Mucosa of descending colon (tissue), 3 donors: Measurements from ENCODE around the gene PDE4B. TPM values are rescaled to one million over a fixed set of nuclear protein-coding genes. Genes with fewer than 3 reads are reported as not detected.

Experiments
- ATAC-seq: fragments of 200-7000 bp; cut with Tn5 transposase; one replicate; pipeline ENCODE4 v1.9.1; 2020; ENCODE audit warnings: mild to moderate bottlenecking, moderate library complexity
- DNase-seq, 3 donors: peaks; one replicate each; pipeline ENCODE4 v3.0.0-alpha.2; 2020
- H3K36me3 ChIP-seq: fragments of 200-600 bp; one replicate; pipeline ENCODE4 v1.8.0; 2021; ENCODE audit warnings: low read depth, mild to moderate bottlenecking
- H3K4me1 ChIP-seq: fragments of 200-600 bp; one replicate; pipeline ENCODE4 v1.8.0; 2021; ENCODE audit warnings: low read depth, mild to moderate bottlenecking
- H3K4me3 ChIP-seq: fragments of 200-600 bp; one replicate; pipeline ENCODE4 v1.8.0; 2021; ENCODE audit warnings: mild to moderate bottlenecking
- H3K9me3 ChIP-seq: fragments of 200-600 bp; one replicate; pipeline ENCODE4 v1.8.0; 2021; ENCODE audit warnings: mild to moderate bottlenecking
- intact Hi-C, 2 donors: fragments of 100-400 bp; cut with DNase I in 1 of 2; cut with micrococcal nuclease in 1 of 2; formaldehyde crosslinking; loops; one replicate each; pipeline versions ENCODE4 v1.11.0 to v1.11.1; 2022; cut with DNase I, micrococcal nuclease
- total RNA-seq, 3 donors: library from RNA; stranded (reverse); fragmentation: NEBNext Ultra II Directional in 2 of 3; extraction: Animal tissue kit (Norgen Biotek cat#: 25700) in 2 of 3; gene quantifications; one replicate each; pipeline versions ENCODE4 v1.2.1 to v1.2.4, GENCODE V29; 2021 to 2023
- TF ChIP-seq, protein P1 (sequence below): fragments of 200-600 bp; IDR thresholded peaks from one replicate; pipeline ENCODE4 v1.8.0; 2022; ENCODE audit warnings: antibody characterized with exemption, mild to moderate bottlenecking
- donor health status: DM: no; HTN: no; CAD: no; lungs with moderate emphysema.
- donor health status: DM: no; HTN: no; CAD: no.
- donor health status: DM: no; HTN: yes; CAD: no.

The PDE4B gene
- total RNA-seq, 3 donors from 2014 or later: 3.4 to 6.6 (median 4.9) TPM

DNA sequence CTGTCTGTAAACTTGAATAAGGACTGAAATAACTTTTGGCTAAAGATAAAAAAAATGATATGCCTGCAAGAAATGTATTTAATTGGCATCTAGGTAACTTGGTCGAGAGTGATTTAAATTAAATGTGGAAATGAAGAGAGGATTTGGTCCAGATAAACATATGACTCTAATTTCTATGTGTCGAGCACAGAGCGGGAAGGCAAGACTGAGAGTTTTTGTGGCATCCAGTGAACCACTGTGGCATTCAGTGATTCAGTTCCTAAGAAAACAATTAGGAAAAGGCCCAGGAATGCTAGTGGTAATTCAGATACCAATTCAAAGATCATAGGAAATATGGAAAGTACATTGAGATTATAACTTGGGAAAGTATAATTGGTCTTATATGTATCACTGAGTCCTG lies 39.6 kb downstream of the PDE4B start:
- intact Hi-C loops: no loop called here
- no peak for DNase-seq

DNA sequence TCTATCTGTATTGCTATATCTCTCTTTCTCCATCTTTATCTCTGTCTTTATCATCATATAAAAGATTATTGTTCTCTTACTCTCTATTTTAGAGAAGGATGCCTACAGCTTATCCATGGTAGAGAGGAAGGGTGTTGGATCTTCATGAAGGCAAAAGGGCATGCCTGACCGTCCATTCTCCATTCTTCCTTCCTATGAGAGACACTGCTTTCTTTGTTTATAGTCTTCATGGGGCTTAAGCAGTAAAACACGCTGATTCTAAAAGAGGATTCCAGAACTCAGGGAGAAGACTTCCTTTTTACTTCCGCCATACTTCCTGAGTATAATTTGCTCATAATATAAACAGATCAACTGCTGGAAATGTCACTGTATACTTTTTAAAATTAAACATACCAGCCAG lies 44.0 kb downstream of the PDE4B start:
- H3K4me3 ChIP-seq: no peak overlapping the region
- TF ChIP-seq, protein P1, sequence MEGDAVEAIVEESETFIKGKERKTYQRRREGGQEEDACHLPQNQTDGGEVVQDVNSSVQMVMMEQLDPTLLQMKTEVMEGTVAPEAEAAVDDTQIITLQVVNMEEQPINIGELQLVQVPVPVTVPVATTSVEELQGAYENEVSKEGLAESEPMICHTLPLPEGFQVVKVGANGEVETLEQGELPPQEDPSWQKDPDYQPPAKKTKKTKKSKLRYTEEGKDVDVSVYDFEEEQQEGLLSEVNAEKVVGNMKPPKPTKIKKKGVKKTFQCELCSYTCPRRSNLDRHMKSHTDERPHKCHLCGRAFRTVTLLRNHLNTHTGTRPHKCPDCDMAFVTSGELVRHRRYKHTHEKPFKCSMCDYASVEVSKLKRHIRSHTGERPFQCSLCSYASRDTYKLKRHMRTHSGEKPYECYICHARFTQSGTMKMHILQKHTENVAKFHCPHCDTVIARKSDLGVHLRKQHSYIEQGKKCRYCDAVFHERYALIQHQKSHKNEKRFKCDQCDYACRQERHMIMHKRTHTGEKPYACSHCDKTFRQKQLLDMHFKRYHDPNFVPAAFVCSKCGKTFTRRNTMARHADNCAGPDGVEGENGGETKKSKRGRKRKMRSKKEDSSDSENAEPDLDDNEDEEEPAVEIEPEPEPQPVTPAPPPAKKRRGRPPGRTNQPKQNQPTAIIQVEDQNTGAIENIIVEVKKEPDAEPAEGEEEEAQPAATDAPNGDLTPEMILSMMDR: no peak
- H3K4me1 ChIP-seq: no peaks in the 10 kb centered on the region
- no peaks in the 10 kb centered on the region for H3K9me3 ChIP-seq
- DNase-seq (no peak), ATAC-seq (no peak)
- no peaks in the 10 kb centered on the region for H3K36me3 ChIP-seq
- intact Hi-C loops: no loop called here

More for the DNA sequence above, 39.6 kb downstream of the PDE4B start:
- no peaks in the 10 kb centered on the region for H3K4me1 ChIP-seq
- TF ChIP-seq, protein P1: no peak
- ATAC-seq: no peak
- H3K36me3 ChIP-seq: no peaks in the 10 kb centered on the region
- H3K4me3 ChIP-seq: no peak overlapping the region
- no peaks in the 10 kb centered on the region for H3K9me3 ChIP-seq

DNA sequence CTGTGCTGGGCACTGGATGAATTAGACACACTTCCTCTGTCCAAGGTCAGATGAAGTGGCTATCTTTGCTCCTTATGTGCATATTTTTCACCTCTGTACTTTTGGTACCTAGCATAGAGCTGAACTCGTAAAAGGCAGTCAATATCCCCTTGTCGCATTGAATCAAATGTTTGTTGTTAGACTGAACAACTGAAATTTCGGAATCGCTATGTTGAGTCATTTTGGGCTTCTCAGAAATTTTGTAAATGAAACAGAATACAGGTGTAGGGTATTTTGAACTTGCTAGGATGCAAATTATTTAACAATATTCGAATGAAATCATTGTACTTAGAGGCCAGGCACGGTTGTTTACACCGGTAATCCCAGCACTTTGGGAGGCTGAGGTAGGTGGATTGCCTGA lies 48.0 kb downstream of the PDE4B start:
- no peak for DNase-seq
- no peaks in the 10 kb centered on the region for H3K9me3 ChIP-seq
- H3K4me1 ChIP-seq: no peaks in the 10 kb centered on the region
- H3K4me3 ChIP-seq: no peak overlapping the region
- intact Hi-C loops: no loop called here
- ATAC-seq: no peak
- no peaks in the 10 kb centered on the region for H3K36me3 ChIP-seq
- TF ChIP-seq, protein P1: no peak

DNA sequence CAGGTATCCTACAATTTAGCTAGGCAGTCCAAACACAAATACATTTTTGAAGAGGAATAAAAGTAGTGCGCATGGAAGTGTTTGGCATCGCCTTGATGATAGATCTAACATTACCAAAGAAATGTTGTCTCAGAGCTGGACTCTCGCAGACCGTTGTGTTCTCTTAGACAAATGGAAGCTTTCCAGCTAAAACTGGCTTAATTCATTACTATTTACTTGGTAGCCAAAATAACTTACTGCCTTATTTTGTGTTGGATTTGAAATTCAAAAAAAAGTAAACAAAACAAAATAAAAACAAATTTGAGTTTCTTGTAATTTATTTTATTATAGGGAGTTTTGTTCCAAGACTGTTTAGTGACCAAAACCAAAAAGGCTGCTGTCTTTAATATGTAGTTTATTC lies 51.6 kb downstream of the PDE4B start:
- Histone ChIP-seq H3K9me3 (peaks cover 5% of the 10 kb centered on the region), H3K36me3 (no peaks in the 10 kb centered on the region), H3K4me1 (no peaks in the 10 kb centered on the region), H3K4me3 (no peak overlapping the region)
- TF ChIP-seq, protein P1: no peak
- DNase-seq (no peak), ATAC-seq (no peak)
- intact Hi-C loops: no loop called here

DNA sequence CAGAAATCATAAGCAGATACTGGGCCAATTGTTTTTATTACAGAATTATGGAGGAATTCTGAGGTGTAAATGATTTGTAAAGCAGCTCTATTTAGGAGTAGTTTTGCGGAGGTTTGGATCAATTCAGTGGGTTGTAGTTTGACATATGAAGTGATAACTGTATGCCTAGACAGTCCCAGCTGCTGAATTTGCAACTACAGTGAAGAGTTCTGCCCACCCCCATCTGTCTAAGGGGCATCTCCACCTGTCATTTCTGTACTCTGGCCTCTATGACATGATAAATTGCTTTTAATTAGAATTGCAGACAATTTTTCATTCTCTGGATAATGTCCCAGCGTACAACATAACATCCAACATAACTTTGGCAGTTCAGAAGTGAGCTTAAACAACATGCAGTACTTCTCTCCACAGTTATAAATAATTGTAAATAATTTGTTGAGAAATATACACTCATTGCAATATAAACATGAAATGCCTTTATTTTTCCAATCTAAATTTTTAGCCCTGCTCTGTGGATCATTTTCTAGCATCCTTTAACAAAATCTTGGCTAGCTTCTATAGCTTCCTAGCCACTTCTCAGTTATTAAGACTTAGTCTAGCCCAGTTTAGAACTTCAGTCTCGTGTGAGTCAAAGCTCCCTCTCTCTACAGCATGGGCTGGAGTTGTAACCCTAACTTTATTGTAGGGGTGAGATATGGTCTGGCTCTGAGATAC lies 52.3 kb downstream of the PDE4B start:
- H3K36me3 ChIP-seq: no peaks in the 10 kb centered on the region
- no peaks in the 10 kb centered on the region for H3K4me1 ChIP-seq
- intact Hi-C loops: no loop called here
- no peak for ATAC-seq
- TF ChIP-seq, protein P1: no peak
- H3K9me3 ChIP-seq: peaks cover 9% of the 10 kb centered on the region
- no peak for DNase-seq
- H3K4me3 ChIP-seq: no peak overlapping the region
